SW 1271 (cell line): ENCODE results near the gene LAP3.

Source experiments
- DNase-seq, 2 experiments: peaks; one replicate each; lab custom pipeline; 2025; lab: John Stamatoyannopoulos, UW

Gene LAP3

GRCh38 chr4:17616283-17616682 lies 39.3 kb downstream of the LAP3 start:
- no peak for DNase-seq

GRCh38 chr4:17618926-17619325 lies 41.9 kb downstream of the LAP3 start:
- no peak for DNase-seq

- DNase-seq: no peak
Measured at GRCh38 chr4:17619416-17620105, 42.6 kb downstream of the LAP3 start.

DNA sequence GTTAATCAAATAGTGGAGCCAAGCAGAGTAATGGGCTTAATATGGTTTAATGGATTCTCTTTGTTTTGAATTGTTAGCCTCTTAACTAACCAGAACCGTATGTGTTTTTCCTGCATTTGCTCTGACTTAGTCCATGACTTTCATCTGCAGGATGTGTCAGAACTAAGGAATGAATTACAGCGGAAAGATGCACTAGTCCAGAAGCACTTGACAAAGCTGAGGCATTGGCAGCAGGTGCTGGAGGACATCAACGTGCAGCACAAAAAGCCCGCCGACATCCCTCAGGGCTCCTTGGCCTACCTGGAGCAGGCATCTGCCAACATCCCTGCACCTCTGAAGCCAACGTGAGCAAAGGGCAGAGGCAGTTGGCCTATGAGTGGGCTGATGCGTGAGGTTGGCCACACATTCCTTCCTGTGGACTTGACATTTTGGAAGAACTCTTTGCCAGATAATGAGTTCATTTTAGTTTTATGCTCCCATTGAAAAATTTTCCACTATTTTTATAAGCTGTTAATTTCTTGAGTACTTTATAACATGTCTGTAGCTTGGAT lies 46.5 kb downstream of the LAP3 start:
- no peak for DNase-seq

DNA sequence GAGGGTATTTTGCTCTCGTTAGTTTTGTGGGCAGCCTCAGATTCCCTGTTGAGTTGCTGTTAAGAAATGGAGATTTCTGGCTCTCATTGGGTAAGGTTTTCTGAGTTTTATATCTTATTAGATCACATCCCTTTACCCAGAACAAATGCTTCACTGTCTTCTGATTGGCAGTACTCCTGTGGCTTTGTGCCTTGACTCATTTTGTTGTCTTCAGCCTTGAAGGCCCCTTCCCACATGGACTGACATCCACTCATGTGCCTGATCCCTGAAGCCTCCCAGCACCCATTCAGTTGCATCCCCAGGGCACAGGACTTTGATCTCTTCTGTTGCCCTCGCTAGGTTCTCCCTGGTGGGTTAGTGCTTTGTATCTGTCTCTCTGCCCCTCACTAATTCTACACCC lies 47.8 kb downstream of the LAP3 start:
- DNase-seq: no peak

DNA sequence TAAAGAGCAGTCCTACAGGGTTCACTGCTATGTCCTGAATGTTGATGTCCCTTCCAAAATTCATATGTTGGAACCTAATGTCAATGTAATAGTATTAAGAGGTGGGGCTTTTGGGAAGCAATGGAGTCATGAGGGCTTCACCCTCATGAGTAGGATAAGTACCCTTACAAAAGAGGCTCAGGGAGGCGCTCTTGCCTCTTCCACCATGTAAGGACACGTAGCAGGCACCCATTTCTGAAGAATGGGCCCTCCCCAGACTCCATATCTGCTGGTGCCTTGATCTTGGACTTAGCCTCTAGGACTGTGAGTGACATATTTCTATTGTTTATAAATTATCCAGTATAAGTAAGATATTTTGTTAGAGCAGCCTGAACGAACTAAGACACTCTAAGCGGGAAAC lies 53.2 kb downstream of the LAP3 start:
- no peak for DNase-seq

DNA sequence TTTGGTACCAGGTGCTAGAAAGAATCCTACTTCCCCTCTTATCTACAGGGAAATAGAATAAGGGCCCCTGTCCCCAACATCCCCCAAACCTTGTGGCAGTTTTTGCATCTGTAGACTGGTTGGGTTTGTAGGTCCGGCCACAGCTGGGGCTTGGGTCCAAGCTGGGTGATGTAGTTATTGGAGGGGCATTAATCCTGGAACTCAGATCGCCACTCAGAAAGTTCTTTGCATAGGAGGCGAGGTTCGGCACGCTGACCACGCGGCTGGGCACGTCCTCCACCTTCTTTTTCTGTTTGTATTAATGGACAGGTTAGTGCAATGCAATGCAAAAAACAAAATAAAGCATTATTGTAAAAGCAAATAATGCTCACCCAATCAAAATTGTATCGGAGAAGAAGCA lies 56.6 kb downstream of the LAP3 start:
- no peak for DNase-seq

DNA sequence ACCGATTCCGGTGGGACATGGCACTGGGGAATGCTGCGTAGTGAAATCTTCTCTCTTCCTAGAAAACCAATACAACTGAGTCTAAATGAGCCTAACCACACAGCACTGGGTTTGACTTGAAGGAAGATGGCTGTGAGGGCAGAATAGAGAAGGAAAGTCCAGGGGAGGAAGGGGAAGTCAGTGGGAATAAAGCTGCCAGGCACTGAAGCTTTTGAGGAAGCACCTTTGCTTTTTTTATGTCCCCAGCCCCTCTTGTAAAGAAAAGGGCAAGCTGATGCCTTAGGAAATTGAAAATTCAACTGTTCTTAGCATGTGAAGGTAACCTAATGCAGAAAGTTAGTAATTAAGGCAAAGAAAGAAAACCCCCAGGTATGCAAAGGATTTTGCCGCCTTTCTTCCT lies 58.1 kb downstream of the LAP3 start:
- no peak for DNase-seq

DNA sequence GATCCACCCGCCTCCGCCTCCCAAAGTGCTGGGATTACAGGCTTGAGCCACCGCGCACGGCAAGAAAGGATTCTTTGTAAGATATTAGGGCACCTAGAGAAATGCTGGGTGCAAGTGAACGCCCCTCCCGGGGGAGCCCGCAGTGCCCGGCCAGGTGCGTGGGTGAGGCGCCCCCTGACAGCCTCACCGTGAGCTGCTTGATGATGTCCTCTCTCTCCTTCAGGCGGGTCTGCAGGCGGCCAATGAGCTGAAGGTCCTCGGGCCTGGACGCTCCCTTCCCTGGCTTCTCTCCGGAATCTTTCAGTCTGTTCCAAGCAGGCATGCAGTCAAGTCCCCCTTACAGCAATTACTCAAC lies 59.3 kb downstream of the LAP3 start:
- DNase-seq: no peak

- peak; percentile 16 to 43 for DNase-seq
Measured at GRCh38 chr4:17636696-17637622, 60.0 kb downstream of the LAP3 start.

DNA sequence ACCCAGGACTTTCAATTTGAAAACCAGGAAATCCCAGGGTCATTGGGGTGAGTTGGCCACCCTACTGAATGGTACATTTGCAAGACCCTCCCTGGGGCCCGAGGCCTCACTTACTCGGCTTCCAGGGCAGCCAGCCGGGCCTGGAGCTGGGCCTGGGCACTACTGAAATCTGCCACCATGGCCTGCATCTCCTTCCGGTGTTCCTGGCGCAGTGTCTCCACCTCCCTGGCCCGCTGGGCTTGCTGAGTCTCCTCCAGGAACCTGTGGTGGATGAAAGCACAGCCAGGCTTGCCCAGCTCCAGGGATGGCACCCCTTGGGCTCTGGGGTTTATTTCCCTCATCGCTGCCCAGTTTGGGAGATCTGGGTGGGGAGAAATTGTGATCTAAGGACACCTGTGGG lies 62.1 kb downstream of the LAP3 start:
- no peak for DNase-seq

DNA sequence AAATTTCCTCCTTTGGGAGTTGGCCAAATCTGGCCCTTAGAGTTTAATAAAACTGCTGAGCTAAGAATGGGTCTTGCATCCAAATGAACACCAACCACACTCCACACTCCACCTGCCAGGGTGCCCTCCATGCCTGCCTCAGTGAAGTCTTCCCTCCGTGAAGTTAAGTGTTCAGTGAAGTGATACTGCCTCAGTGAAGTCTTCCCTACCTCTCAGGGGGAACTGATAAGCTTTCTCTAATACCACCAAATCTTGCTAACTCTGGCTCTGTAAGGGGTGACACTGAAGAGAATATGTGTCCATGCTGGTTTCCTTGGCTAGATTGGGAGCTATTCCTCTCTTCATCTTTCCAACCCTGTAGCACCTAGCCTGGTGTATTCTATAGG lies 65.4 kb downstream of the LAP3 start:
- no peak for DNase-seq

GRCh38 chr4:17646693-17647092 lies 69.7 kb downstream of the LAP3 start:
- no peak for DNase-seq

GRCh38 chr4:17647176-17647806 lies 70.3 kb downstream of the LAP3 start:
- DNase-seq: no peak

DNA sequence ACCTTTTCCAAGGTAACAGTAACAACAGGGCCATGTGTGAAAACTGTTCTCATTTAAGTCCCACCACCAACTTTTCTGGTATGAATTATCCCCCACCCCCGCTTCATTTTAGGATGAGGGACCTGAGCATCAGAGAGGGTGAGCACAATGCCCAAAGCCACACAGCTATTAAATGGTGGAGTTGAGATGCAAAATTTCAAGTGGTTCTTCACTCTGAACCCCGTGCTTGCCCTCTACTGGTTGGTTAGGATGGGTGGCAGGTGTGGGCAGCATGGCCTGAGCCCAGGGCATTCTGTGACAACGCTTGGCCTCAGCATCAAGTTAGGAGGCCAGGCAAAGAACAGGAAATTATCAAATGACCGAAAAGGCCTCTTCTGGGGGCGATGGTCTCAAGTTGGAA lies 70.9 kb downstream of the LAP3 start:
- no peak for DNase-seq

GRCh38 chr4:17650406-17650805 lies 73.4 kb downstream of the LAP3 start:
- DNase-seq: no peak

- no peak for DNase-seq
Measured at GRCh38 chr4:17654701-17655100, 77.7 kb downstream of the LAP3 start.

DNA sequence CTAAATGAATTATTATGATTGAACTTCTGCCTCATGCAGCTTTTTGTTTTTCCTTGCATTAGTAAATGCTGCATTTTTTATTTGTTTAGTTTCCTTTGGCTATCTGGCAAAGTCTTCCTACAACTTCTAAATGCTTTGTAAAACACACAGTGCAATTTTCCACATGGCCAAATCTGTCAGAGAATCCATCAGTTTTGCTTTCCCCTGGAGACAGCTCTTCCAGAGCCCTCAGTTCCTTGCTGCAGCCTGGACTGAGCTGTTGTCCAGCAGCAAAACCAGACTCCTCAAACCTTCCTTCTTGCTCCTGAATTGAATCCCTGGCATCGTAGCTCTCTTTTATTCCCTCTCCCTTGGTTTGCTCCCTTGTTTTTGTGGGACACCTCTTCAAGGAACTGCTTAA lies 80.1 kb downstream of the LAP3 start:
- DNase-seq: no peak
